Measurements from ENCODE around the gene PATL2.
"Not testable (repeated sequence)": the region's sequence is repeated elsewhere in the genome, so short reads cannot be mapped to it uniquely, and the experiment has no call there.

PATL2 gene

DNA sequence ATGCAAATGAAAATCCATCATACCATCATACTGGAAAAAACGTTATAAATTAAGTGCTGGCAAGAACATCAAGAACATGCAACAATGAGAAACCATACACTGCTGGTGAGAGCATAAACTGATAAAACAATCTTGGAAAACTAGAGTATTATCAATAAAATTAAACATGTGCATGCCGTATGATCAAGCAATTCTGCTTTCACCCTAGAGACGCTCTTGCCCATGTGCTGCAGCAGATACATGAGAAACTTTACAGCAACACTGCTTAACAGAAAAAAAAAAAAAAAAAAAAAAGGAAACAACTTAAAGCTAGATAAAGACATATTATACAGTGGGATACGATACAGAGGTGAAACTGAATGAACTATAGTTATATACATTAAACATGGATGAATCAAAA lies 69.5 kb downstream of the PATL2 start:
- DNase-seq = no peak

DNA sequence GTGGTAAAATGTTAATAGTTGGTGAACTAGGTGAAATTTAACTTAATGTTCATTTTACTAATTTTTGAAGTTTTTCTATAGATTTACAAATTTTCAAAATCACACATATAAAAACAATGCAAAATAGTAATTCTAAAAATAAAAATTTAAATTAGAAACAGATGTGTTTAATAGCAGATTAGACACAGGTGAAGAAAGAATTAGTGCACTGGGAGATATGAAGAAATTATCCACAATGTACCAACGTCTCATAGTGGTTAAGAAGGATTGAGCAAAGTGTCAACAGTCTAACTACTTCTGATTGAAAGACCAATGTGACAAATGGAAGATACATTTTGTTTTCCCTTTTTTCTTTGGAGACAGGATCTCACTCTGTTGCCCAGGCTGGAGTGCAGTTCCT lies 74.1 kb downstream of the PATL2 start:
- DNase-seq = no peak

GRCh38 chr15:44633603-44634002 lies 77.5 kb downstream of the PATL2 start:
- no peak for DNase-seq

DNA sequence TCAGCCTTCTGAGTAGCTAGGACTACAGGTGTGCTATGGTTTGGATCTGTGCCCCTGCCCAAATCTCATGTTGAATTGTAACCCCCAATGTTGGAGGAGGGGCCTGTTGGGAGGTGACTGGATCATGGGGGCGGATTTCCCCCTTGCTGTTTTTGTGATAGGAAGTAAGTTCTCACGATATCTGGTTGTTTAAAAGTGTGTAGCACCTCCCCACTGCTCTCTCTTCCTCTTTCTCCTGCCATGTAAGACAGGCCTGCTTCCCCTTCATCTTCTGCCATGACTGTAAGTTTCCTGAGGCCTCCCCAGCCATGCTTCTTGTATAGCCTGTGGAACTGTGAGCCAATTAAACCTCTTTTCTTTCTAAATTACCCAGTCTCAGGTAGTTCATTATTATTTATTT lies 85.8 kb downstream of the PATL2 start:
- DNase-seq = not testable (repeated sequence)

GRCh38 chr15:44623178-44623577 lies 87.9 kb downstream of the PATL2 start:
- no peak for DNase-seq

DNA sequence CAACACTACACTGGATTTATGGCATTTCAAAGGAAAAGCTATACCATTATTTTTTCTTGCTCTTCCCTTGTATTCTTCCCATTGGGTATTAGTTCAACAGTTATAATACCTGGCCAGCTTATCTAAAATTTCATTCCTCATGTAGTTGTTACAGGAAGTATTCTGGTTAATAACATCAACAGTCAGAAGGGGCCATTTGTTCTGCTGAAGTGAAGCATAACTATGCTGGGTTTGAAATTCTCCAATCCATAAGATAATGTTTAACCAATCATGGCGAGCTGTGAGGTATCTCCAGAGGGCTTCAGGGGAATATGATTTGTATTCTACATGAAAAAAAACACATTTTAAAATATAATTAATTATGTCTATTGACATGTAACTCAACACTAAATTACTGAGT lies 91.0 kb downstream of the PATL2 start:
- DNase-seq = no peak

GRCh38 chr15:44616974-44617373 lies 94.1 kb downstream of the PATL2 start:
- DNase-seq = no peak
